Ascending aorta (tissue), 2 donors: ENCODE measurements around the gene RCC1. TPM values are rescaled to one million over a fixed set of nuclear protein-coding genes. Genes with fewer than 3 reads are reported as not detected.

Source experiments
- DNase-seq, 2 donors: peaks; one replicate each; pipeline ENCODE4 v3.0.0-alpha.2; 2019; ENCODE audit warnings: low spot score in 2 of 2
- H3K27ac ChIP-seq, 2 donors: fragments of 200-600 bp; sonication (generic); one replicate each; pipeline ENCODE4 v1.5.1; 2016 to 2017; ENCODE audit warnings: mild to moderate bottlenecking in 1 of 2
- H3K27me3 ChIP-seq: fragments of 200-600 bp; sonication (generic); one replicate; pipeline ENCODE4 v1.5.1; 2017
- H3K36me3 ChIP-seq, 2 donors: fragments of 200-600 bp; sonication (generic); one replicate each; pipeline ENCODE4 v1.5.1; 2016
- H3K4me1 ChIP-seq, 2 donors: fragments of 200-600 bp; sonication (generic); one replicate each; pipeline ENCODE4 v1.5.1; 2016 to 2017; ENCODE audit warnings: mild to moderate bottlenecking in 1 of 2
- H3K4me3 ChIP-seq, 2 donors: fragments of 200-600 bp; sonication (generic); one replicate each; pipeline ENCODE4 v1.5.1; 2016 to 2017; ENCODE audit warnings: mild to moderate bottlenecking in 1 of 2
- H3K9me3 ChIP-seq, 2 donors: fragments of 200-600 bp; sonication (generic); one replicate each; pipeline ENCODE4 v1.5.1; 2016
- intact Hi-C: fragments of 100-400 bp; cut with DNase I; formaldehyde crosslinking; loops from one replicate; pipeline ENCODE4 v1.15.1; 2023
- total RNA-seq: library from RNA; depleted of rRNA; stranded (reverse); fragments of >200 nt; gene quantifications from one replicate; pipeline ENCODE4 v1.1.0, GENCODE V29; 2016
- TF ChIP-seq, protein P1 (sequence below), 3 experiments: fragments of 200-600 bp in 2 of 3; fragments of 450-650 bp in 1 of 3; sonication (generic) in 2 of 3; IDR thresholded peaks; one replicate each; pipeline ENCODE4 v1.5.1; 2016 to 2019; ENCODE audit warnings: antibody characterized with exemption in 3 of 3, mild to moderate bottlenecking in 1 of 3, moderate library complexity in 1 of 3

Gene RCC1
- total RNA-seq, 1 donor from 2014 or later = 70.5 TPM

DNA sequence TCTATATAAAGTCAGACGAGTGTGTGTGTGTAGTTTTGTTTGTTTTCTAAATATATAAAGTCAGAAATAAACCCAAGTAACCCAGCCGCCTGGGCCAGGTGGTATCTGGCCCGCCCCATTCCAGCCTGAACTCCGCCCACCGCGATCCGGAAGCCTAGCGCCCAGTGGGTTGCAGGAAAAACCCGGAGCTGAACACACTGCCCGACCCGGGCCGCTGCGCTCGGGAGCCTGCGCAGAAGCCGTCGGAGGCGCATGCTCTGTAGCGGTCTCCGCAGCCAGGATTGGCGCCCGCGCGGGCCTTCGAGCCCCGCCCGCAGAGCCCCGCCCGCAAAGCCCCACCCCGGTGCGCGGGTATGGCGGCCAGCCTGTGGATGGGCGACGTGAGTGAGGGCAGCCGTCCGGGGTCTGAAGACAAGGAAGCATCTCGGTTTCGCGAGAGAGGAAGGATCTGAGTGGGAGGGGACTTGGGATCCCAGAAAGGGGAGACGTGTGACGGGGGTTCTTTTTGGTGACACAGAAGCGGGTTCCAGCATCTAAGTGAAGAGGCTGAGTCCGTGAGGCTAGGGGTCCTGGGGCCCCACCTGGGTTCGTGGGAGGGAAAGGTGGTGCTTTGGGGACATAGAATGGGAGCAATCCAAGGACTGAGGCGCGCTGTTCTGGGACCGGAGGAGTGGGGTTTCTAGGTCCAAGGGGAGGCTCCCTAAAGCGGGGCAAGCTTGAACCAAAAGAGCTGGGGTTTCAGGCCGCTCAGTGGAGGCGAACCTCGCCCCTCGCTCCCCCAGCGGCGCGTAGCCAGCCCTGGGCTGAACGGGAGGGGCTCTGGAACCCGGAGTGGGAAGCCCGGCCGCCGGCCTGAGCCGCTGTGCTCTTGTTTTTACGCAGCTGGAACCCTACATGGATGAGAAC lies 47.2 kb downstream of the RCC1 start, which contains the start of gene TRNAU1AP:
TRNAU1AP (plus strand) TSS at position 328 of the 906 bp plus-strand sequence; CDS start at position 354, 26 bp downstream.
- Histone ChIP-seq H3K36me3 (peaks cover 14 to 26% of the 10 kb centered on the region in 2 donors), H3K4me3 (peak within 1 kb of the TSS; percentile 64 to 90), H3K4me1 (peaks cover 0 to 10% of the 10 kb centered on the region in 2 donors), H3K9me3 (no peaks in the 10 kb centered on the region), H3K27ac (peak within 1 kb of the TSS; percentile 77 to 85), H3K27me3 (no peaks in the 10 kb centered on the region)
- DNase-seq = peak; percentile 83 to 97
- TF ChIP-seq, protein P1, sequence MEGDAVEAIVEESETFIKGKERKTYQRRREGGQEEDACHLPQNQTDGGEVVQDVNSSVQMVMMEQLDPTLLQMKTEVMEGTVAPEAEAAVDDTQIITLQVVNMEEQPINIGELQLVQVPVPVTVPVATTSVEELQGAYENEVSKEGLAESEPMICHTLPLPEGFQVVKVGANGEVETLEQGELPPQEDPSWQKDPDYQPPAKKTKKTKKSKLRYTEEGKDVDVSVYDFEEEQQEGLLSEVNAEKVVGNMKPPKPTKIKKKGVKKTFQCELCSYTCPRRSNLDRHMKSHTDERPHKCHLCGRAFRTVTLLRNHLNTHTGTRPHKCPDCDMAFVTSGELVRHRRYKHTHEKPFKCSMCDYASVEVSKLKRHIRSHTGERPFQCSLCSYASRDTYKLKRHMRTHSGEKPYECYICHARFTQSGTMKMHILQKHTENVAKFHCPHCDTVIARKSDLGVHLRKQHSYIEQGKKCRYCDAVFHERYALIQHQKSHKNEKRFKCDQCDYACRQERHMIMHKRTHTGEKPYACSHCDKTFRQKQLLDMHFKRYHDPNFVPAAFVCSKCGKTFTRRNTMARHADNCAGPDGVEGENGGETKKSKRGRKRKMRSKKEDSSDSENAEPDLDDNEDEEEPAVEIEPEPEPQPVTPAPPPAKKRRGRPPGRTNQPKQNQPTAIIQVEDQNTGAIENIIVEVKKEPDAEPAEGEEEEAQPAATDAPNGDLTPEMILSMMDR (IDR thresholded peaks at IDR 0.05) = no peak
- intact Hi-C loops = loop anchor here (1.0 to 2.0 kb wide), 4 partner anchors 28 to 780 kb away; partner anchors contain the start of genes STX12 and TAF12

DNA sequence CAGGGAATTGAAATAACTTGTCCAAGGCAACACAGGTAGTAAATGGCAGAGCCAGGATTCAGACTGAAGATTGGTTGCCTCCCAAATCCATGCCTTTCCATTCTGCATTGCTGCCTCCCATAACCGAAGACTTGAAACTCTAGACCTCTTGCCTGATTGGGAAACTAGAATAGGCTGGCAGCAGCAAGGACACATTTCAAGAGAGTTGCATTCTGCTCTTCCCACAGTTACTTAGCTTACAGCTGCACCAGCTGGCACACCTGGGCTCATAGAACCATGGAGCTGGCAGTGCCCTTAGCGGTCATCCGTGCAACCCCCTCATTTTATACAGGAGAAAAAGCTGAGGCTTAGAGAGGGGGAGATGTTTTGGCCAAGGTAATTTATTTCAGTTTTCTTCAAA lies 55.0 kb downstream of the RCC1 start:
- TF ChIP-seq, protein P1 (IDR thresholded peaks at IDR 0.05) = no peak
- intact Hi-C loops = no loop called here
- DNase-seq = no peak
- no peak overlapping the region for H3K27ac ChIP-seq
- no peaks in the 10 kb centered on the region for H3K4me1 ChIP-seq
- H3K36me3 ChIP-seq = peaks cover 89 to 92% of the 10 kb centered on the region in 2 donors
- no peak overlapping the region for H3K4me3 ChIP-seq
- no peaks in the 10 kb centered on the region for H3K27me3 ChIP-seq
- H3K9me3 ChIP-seq = no peaks in the 10 kb centered on the region

DNA sequence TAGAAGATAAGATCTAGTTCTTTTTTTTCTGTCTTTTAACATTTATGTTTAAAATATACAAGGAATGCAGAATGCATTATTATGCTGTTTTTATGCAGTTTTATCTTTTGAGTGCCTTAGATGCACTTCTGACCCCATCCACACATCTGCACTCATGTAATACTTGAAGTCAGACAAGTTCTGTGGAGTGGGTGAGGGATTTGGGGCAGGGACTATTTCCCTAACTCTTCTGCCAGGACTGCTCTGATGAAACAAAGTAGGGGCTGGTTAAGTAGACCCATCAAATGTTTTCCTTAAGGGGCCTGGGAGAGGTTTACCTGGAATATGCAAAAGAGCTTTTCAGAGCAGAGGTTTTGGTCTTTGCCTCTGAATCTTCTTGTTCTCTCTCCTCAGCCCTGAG lies 58.5 kb downstream of the RCC1 start:
- intact Hi-C loops = no loop called here
- no peaks in the 10 kb centered on the region for H3K9me3 ChIP-seq
- no peaks in the 10 kb centered on the region for H3K4me1 ChIP-seq
- no peak overlapping the region for H3K4me3 ChIP-seq
- H3K36me3 ChIP-seq = peaks cover 86 to 100% of the 10 kb centered on the region in 2 donors
- H3K27me3 ChIP-seq = no peaks in the 10 kb centered on the region
- TF ChIP-seq, protein P1 (IDR thresholded peaks at IDR 0.05) = no peak
- no peak overlapping the region for H3K27ac ChIP-seq
- DNase-seq = no peak

GRCh38 chr1:28565040-28565439 lies 59.2 kb downstream of the RCC1 start:
- no peaks in the 10 kb centered on the region for H3K9me3 ChIP-seq
- peaks cover 84 to 98% of the 10 kb centered on the region in 2 donors for H3K36me3 ChIP-seq
- TF ChIP-seq, protein P1 (IDR thresholded peaks at IDR 0.05) = no peak
- no peak overlapping the region for H3K4me3 ChIP-seq
- no peaks in the 10 kb centered on the region for H3K4me1 ChIP-seq
- H3K27me3 ChIP-seq = no peaks in the 10 kb centered on the region
- intact Hi-C loops = no loop called here
- no peak for DNase-seq
- no peak overlapping the region for H3K27ac ChIP-seq

DNA sequence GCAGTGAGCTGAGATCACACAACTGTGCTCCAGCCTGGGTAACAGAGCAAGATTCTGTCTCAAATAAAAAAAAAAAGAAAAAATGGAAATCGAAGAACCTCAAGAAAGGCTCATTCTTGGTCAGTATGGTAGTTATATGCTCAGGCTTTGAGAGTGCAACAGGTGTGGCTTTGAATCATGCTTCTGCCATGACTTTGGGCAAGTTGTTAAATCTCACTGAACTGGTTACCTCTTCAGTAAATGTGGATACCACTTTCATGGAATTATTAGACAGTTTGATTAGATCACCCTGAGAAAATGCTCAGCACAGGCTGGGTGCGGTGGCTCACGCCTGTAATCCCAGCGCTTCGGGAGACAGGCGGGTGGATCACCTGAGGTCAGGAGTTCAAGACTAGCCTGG lies 59.9 kb downstream of the RCC1 start:
- H3K27me3 ChIP-seq = no peaks in the 10 kb centered on the region
- H3K4me1 ChIP-seq = no peaks in the 10 kb centered on the region
- no peak for DNase-seq
- intact Hi-C loops = no loop called here
- H3K4me3 ChIP-seq = no peak overlapping the region
- no peaks in the 10 kb centered on the region for H3K9me3 ChIP-seq
- H3K36me3 ChIP-seq = peaks cover 85 to 98% of the 10 kb centered on the region in 2 donors
- TF ChIP-seq, protein P1 (IDR thresholded peaks at IDR 0.05) = no peak
- H3K27ac ChIP-seq = no peak overlapping the region
